ENCODE results near the gene AIDA.
"Not testable (repeated sequence)": the region's sequence is repeated elsewhere in the genome, so short reads cannot be mapped to it uniquely, and the experiment has no call there.

AIDA gene

DNA sequence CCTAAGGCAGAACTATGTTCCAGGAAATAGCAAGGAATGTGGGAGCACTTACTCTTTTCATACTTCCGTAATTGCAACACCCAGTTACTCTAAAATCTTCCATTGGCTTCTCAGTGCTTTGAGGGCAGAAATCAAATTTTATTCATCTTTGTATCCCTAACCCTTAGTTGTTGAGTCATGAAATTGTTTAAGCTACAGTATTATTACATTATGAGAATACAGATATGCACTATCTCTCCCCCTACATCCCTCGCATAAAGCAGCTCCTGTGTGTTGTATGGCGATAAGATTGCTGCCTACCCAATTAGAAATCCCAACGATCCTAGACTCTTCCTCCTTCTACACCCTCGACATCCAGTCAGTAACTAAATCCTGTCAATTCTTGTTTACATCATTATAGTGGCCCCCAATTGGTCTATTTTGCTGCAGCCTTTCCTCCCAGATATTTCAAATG, 2.6 kb downstream of the AIDA start:
- Histone ChIP-seq H3K4me1 (ENCODE audit: insufficient read depth, low read length) (peaks cover 6% of the 10 kb centered on the region; the same call in 1 of the 2 replicates), H3K4me3 (ENCODE audit: low read length) (no peak overlapping the region), H3K36me3 (ENCODE audit: insufficient read depth, low read length) (no peaks in the 10 kb centered on the region; the same call in 1 of the 2 replicates), H3K27ac (ENCODE audit: low read depth, low read length) (no peak overlapping the region), H3K9ac (ENCODE audit: low read depth, low read length) (no peak overlapping the region), H3K27me3 (ENCODE audit: insufficient read depth, low read length) (no peaks in the 10 kb centered on the region), H3K9me3 (ENCODE audit: insufficient read depth, low read depth, low read length) (peaks cover 4% of the 10 kb centered on the region; the same call in 1 of the 2 replicates)
- WGBS: 92% methylated on average over 5 of the region's 5 CpGs

DNA sequence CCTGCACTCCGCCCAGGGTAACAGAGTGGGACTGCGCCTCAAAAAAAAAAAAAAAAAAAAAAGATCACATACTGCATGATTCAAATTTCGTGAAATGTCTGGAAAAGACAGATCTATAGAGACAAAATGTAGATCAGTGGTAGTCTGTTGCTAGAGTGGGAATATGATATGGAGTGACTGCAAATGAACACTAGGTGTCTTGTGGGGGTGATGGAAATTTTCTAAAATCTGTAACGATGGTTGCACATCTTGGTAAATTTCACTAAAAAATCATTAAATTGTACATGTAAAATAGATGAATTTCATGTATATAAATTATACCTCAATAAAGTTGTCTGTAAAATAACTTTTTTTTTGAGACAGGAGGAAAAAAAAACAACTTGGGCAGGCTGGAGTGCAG, 5.5 kb downstream of the AIDA start:
- Histone ChIP-seq H3K27ac (ENCODE audit: low read depth, low read length) (no peak overlapping the region), H3K36me3 (ENCODE audit: insufficient read depth, low read length) (peaks cover 25% of the 10 kb centered on the region), H3K4me1 (ENCODE audit: insufficient read depth, low read length) (peaks cover 6% of the 10 kb centered on the region; the same call in 1 of the 2 replicates), H3K9me3 (ENCODE audit: insufficient read depth, low read depth, low read length) (peaks cover 9% of the 10 kb centered on the region; the same call in 1 of the 2 replicates), H3K9ac (ENCODE audit: low read depth, low read length) (no peak overlapping the region), H3K4me3 (ENCODE audit: low read length) (no peak overlapping the region), H3K27me3 (ENCODE audit: insufficient read depth, low read length) (no peaks in the 10 kb centered on the region)
- WGBS: 64% methylated on average over 3 of the region's 4 CpGs

DNA sequence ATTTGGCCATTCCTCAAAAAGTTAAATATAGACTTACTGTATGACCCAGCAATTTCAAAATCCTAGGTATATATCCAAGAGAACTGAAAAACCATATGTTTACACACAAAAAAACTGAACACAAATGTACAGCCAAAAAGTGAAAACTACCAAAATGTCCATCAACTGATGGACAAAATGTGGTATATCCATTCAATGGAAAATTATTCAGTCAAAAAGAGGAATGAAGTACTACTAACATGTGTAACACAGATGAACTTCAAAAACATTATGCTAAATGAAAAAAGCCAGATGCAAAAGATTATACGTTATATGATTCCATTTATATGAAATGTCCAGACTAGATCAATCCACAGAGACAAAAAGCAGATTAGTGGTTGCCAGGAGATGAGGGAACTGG, 8.0 kb downstream of the AIDA start:
- Histone ChIP-seq H3K27ac (ENCODE audit: low read depth, low read length) (no peak overlapping the region), H3K4me1 (ENCODE audit: insufficient read depth, low read length) (no peaks in the 10 kb centered on the region), H3K27me3 (ENCODE audit: insufficient read depth, low read length) (no peaks in the 10 kb centered on the region), H3K4me3 (ENCODE audit: low read length) (no peak overlapping the region), H3K9ac (ENCODE audit: low read depth, low read length) (no peak overlapping the region), H3K9me3 (ENCODE audit: insufficient read depth, low read depth, low read length) (peaks cover 9% of the 10 kb centered on the region; the same call in 1 of the 2 replicates), H3K36me3 (ENCODE audit: insufficient read depth, low read length) (peaks cover 45% of the 10 kb centered on the region)
- 100% methylated on average over 1 of the region's 1 CpG for WGBS

DNA sequence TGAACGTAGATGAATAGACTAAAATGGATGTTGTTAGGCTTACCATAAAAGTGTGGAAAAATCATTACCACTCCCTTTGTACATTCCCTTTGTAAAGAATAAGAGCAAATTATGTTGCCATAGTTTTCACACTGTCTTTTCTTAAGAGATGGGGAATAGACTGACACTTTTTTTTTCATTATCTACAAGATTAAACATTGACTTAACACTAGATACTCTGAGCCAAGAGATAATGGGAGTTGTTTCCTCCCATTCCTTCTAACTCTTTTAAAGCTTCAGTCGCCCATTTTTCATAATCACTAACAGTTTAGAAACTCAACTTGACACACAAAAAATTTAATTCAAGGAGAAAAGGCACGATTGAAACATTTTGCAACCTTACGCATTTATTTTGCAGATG, 10.1 kb downstream of the AIDA start:
- 92% methylated on average over 3 of the region's 4 CpGs for WGBS

DNA sequence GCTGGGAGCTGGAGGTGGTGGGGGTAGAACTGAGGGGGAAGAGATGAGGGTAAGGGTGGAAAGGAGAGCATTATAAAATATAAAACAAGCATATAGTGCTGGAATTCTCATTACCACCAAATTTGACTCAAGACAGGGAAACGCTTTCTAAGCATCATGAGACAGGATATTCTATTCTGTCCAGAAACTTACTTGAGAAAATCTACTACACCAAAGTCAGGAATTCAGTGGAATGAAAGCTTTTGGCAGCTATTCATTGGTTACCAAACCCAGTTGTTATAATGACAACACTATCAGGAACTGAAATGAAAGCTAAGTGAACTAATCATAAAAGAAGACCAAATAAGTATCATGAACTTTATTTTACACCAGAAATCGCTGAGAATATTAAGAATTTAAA, 14.5 kb downstream of the AIDA start:
- no peak overlapping the region for H3K27ac ChIP-seq (ENCODE audit: low read depth, low read length)
- H3K27me3 ChIP-seq (ENCODE audit: insufficient read depth, low read length): no peaks in the 10 kb centered on the region
- H3K4me1 ChIP-seq (ENCODE audit: insufficient read depth, low read length): no peaks in the 10 kb centered on the region
- 95% methylated on average over 1 of the region's 2 CpGs for WGBS
- peaks cover 54% of the 10 kb centered on the region for H3K36me3 ChIP-seq (ENCODE audit: insufficient read depth, low read length)
- H3K9me3 ChIP-seq (ENCODE audit: insufficient read depth, low read depth, low read length): no peaks in the 10 kb centered on the region
- no peak overlapping the region for H3K4me3 ChIP-seq (ENCODE audit: low read length)
- H3K9ac ChIP-seq (ENCODE audit: low read depth, low read length): no peak overlapping the region

More for the DNA sequence above, 10.1 kb downstream of the AIDA start:
- H3K4me1 ChIP-seq (ENCODE audit: insufficient read depth, low read length): no peaks in the 10 kb centered on the region
- no peak overlapping the region for H3K4me3 ChIP-seq (ENCODE audit: low read length)
- H3K9me3 ChIP-seq (ENCODE audit: insufficient read depth, low read depth, low read length): peaks cover 9% of the 10 kb centered on the region; the same call in 1 of the 2 replicates
- H3K27ac ChIP-seq (ENCODE audit: low read depth, low read length): no peak overlapping the region
- H3K9ac ChIP-seq (ENCODE audit: low read depth, low read length): no peak overlapping the region
- H3K27me3 ChIP-seq (ENCODE audit: insufficient read depth, low read length): no peaks in the 10 kb centered on the region
- peaks cover 56% of the 10 kb centered on the region for H3K36me3 ChIP-seq (ENCODE audit: insufficient read depth, low read length)

DNA sequence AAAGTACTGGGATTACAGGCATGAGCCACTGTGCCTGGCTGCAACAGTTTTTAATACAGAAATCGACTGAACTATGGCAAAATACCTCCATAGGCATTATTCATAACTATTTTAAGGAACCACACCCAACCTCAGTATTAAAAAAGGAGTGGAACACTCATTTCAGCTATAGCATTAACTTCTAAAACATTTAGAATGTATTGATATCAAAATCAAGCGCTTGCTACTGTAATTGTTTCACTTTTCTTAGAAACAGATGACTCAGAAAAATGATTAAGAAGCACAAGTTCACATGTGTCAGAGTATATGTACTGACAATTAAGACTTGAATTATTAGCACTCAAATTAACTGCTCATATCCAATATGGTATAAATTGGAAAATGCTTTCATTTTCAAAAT, 15.1 kb downstream of the AIDA start:
- Histone ChIP-seq H3K36me3 (ENCODE audit: insufficient read depth, low read length) (peaks cover 54% of the 10 kb centered on the region), H3K27me3 (ENCODE audit: insufficient read depth, low read length) (no peaks in the 10 kb centered on the region), H3K4me3 (ENCODE audit: low read length) (no peak overlapping the region), H3K4me1 (ENCODE audit: insufficient read depth, low read length) (no peaks in the 10 kb centered on the region), H3K9me3 (ENCODE audit: insufficient read depth, low read depth, low read length) (no peaks in the 10 kb centered on the region), H3K27ac (ENCODE audit: low read depth, low read length) (no peak overlapping the region), H3K9ac (ENCODE audit: low read depth, low read length) (no peak overlapping the region)
- WGBS: 94% methylated on average over 2 of the region's 2 CpGs

DNA sequence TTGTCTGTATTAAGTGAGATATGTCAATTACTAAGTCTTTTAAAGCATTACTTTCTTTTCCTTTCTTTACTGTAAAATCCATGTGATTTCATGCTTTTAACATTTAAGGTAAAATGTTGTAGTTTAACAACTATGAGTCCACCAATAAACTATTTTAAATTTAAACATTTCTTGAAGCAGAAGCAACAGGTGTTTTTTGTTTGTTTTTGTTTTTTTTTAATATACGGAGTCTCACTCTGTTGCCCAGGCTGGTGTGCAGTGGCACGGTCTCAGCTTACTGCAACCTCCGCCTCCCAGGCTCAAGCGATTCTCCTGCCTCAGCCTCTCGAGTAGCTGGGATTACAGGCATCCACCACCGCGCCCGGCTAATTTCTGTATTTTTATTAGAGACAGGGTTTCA, 15.6 kb downstream of the AIDA start:
- Histone ChIP-seq H3K4me1 (ENCODE audit: insufficient read depth, low read length) (no peaks in the 10 kb centered on the region), H3K9ac (ENCODE audit: low read depth, low read length) (no peak overlapping the region), H3K27ac (ENCODE audit: low read depth, low read length) (no peak overlapping the region), H3K4me3 (ENCODE audit: low read length) (no peak overlapping the region), H3K9me3 (ENCODE audit: insufficient read depth, low read depth, low read length) (no peaks in the 10 kb centered on the region), H3K27me3 (ENCODE audit: insufficient read depth, low read length) (no peaks in the 10 kb centered on the region), H3K36me3 (ENCODE audit: insufficient read depth, low read length) (peaks cover 55% of the 10 kb centered on the region)
- WGBS: 97% methylated on average over 8 of the region's 8 CpGs

DNA sequence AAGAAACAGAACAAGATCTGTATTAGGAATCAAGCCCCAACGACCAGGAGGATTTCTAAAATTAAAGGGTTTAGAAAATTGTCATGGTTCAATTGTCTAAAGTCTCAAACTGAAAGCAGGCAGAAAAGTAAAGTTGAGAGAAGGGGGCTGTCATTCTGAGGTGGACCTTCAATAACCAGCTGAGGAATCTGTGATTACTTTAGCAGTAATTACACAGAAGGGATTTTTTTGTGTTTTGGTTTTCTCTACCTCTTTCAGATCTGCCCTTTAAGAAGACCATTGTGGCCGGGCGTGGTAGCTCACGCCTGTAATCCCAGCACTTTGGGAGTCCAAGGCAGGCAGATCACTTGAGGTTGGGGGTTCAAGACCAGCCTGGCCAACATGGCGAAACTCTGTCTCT, 17.4 kb downstream of the AIDA start:
- Histone ChIP-seq H3K9me3 (ENCODE audit: insufficient read depth, low read depth, low read length) (no peaks in the 10 kb centered on the region), H3K4me1 (ENCODE audit: insufficient read depth, low read length) (no peaks in the 10 kb centered on the region), H3K27ac (ENCODE audit: low read depth, low read length) (no peak overlapping the region), H3K9ac (ENCODE audit: low read depth, low read length) (no peak overlapping the region), H3K27me3 (ENCODE audit: insufficient read depth, low read length) (no peaks in the 10 kb centered on the region), H3K4me3 (ENCODE audit: low read length) (no peak overlapping the region), H3K36me3 (ENCODE audit: insufficient read depth, low read length) (peaks cover 48% of the 10 kb centered on the region)
- WGBS: 93% methylated on average over 5 of the region's 5 CpGs

DNA sequence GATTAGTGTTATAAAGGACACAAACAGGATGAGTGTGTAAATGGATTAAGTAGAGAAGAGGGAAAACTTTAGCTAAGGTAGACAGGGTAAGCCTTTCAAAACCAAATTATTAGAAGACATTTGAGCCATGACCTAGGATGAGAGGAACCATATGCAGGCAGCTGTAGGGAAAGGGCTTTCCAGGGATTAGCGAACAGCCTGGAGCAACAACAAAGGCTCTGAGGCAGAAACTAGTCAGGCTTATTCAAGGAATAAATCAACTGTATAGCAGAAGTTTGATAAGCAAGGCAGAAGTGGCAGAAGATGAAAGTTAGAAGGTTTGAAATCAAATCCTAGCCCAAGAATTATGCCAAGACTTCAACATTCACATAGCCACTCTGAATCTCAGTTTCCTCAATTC, 21.3 kb downstream of the AIDA start:
- Histone ChIP-seq H3K4me3 (ENCODE audit: low read length) (no peak overlapping the region), H3K27ac (ENCODE audit: low read depth, low read length) (no peak overlapping the region), H3K27me3 (ENCODE audit: insufficient read depth, low read length) (no peaks in the 10 kb centered on the region), H3K9me3 (ENCODE audit: insufficient read depth, low read depth, low read length) (no peaks in the 10 kb centered on the region), H3K4me1 (ENCODE audit: insufficient read depth, low read length) (no peaks in the 10 kb centered on the region), H3K36me3 (ENCODE audit: insufficient read depth, low read length) (peaks cover 48% of the 10 kb centered on the region), H3K9ac (ENCODE audit: low read depth, low read length) (no peak overlapping the region)
- WGBS: 98% methylated on average over 1 of the region's 1 CpG

DNA sequence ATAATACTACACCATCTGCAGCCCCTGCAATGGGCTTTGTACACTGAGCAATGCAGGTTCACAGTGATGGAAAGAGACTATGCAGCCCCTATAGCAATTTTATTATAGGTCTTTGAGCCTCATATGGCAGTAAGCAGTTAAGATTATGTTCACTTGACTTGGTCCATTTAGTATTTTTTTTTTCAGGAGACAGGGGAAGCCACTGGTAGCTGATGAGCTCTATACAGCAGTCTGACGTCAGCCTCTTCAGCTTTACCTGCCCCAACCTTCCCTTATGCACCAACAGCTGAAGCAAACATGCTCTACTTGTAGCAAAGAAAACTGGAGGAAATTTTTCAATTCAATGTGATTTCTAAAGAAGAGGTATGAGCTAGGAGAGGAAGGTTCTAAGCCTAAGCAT, 32.2 kb downstream of the AIDA start:
- H3K27me3 ChIP-seq (ENCODE audit: insufficient read depth, low read length): no peaks in the 10 kb centered on the region
- no peak overlapping the region for H3K27ac ChIP-seq (ENCODE audit: low read depth, low read length)
- no peaks in the 10 kb centered on the region for H3K4me1 ChIP-seq (ENCODE audit: insufficient read depth, low read length)
- H3K9ac ChIP-seq (ENCODE audit: low read depth, low read length): no peak overlapping the region
- no peaks in the 10 kb centered on the region for H3K9me3 ChIP-seq (ENCODE audit: insufficient read depth, low read depth, low read length)
- no peak overlapping the region for H3K4me3 ChIP-seq (ENCODE audit: low read length)
- peaks cover 46% of the 10 kb centered on the region for H3K36me3 ChIP-seq (ENCODE audit: insufficient read depth, low read length)
- 89% methylated on average over 1 of the region's 1 CpG for WGBS

DNA sequence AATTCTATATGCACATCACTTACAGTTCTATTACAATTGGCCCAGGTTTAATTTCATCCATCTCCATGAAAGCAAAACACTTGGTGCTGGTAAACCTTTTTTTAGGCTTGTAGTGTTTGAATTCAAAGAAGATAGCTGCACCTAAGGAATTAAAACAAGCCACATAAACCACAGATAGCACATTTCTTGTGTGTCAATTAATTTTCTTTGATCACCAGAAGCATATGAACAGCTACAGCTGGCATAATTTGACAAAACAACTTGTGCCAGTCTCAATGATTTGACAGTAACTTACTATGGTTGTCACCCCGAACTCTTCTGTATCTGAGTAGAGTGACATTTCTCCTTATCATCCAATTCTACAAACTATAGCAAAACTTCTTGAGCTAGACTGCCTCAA, 42.2 kb downstream of the AIDA start:
- Histone ChIP-seq H3K9ac (ENCODE audit: low read depth, low read length) (no peak overlapping the region), H3K4me3 (ENCODE audit: low read length) (no peak overlapping the region), H3K36me3 (ENCODE audit: insufficient read depth, low read length) (peaks cover 76% of the 10 kb centered on the region), H3K4me1 (ENCODE audit: insufficient read depth, low read length) (no peaks in the 10 kb centered on the region), H3K27ac (ENCODE audit: low read depth, low read length) (no peak overlapping the region), H3K9me3 (ENCODE audit: insufficient read depth, low read depth, low read length) (no peaks in the 10 kb centered on the region), H3K27me3 (ENCODE audit: insufficient read depth, low read length) (no peaks in the 10 kb centered on the region)
- WGBS: 85% methylated on average over 1 of the region's 1 CpG

DNA sequence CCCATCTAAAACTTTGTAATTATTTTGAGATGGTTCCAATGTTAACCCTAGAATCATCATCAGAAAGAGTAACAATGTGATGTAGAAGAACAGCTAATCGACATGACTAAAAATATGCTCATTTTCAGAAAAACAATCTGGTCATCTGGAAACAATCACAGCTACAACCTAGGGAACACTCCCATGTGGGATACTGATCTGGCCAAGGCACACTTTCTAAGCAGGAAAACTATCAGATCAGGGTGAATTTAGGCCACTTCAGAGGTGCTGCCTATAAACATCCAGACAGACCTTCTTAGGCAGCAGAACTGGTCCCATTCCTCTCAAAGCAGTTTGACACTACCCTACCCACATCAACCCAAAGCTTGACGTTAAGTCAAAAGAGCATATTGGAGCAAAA, 43.2 kb downstream of the AIDA start:
- no CpG with 5 or more reads among the region's 2 CpGs for WGBS
- H3K27ac ChIP-seq (ENCODE audit: low read depth, low read length); H3K9me3 ChIP-seq (ENCODE audit: insufficient read depth, low read depth, low read length); H3K27me3 ChIP-seq (ENCODE audit: insufficient read depth, low read length); H3K4me3 ChIP-seq (ENCODE audit: low read length); H3K4me1 ChIP-seq (ENCODE audit: insufficient read depth, low read length); H3K9ac ChIP-seq (ENCODE audit: low read depth, low read length): not testable (repeated sequence)
- peaks cover 76% of the 10 kb centered on the region for H3K36me3 ChIP-seq (ENCODE audit: insufficient read depth, low read length)

All from HUES64 (cell line).